Osteoblast (primary cell): ENCODE data around the gene SUN1. TPM values are rescaled to one million over a fixed set of nuclear protein-coding genes. Genes with fewer than 3 reads are reported as not detected.
"Not testable (repeated sequence)": the region's sequence is repeated elsewhere in the genome, so short reads cannot be mapped to it uniquely, and the experiment has no call there.

Source experiments
- DNase-seq: peaks from one replicate; pipeline ENCODE4 v3.0.0; 2011; ENCODE audit warnings: low spot score, mixed read lengths; ENCODE audit not compliant: insufficient read length; ENCODE audit errors: missing footprints
- H2AFZ ChIP-seq: 2 replicates; pipeline ENCODE4 v1.6.0; 2011; ENCODE audit warnings: mild to moderate bottlenecking, low read length
- H3K27ac ChIP-seq: 2 replicates; pipeline ENCODE4 v1.5.1; 2011; ENCODE audit warnings: mild to moderate bottlenecking, low read depth, low read length, moderate library complexity
- H3K27me3 ChIP-seq: 2 replicates; pipeline ENCODE4 v1.6.0; 2012; ENCODE audit warnings: mild to moderate bottlenecking, control low read depth, inconsistent platforms, low read length, moderate library complexity; ENCODE audit not compliant: insufficient read depth
- H3K36me3 ChIP-seq: 2 replicates; pipeline ENCODE4 v1.5.1; 2011; ENCODE audit warnings: mild to moderate bottlenecking, low read length, control low read depth, moderate library complexity; ENCODE audit not compliant: insufficient read depth
- H3K4me1 ChIP-seq: 2 replicates; pipeline ENCODE4 v1.5.1; 2011; ENCODE audit warnings: mild to moderate bottlenecking, low read length, control low read depth, moderate library complexity; ENCODE audit not compliant: insufficient read depth
- H3K4me2 ChIP-seq: 2 replicates; pipeline ENCODE4 v1.6.0; 2011; ENCODE audit warnings: mild to moderate bottlenecking, low read length; ENCODE audit not compliant: insufficient read depth
- H3K4me3 ChIP-seq: fragments of 200-600 bp; sonication (generic); 3 replicates; pipeline ENCODE4 v1.5.1; 2012; ENCODE audit warnings: mild to moderate bottlenecking, low read length, inconsistent platforms; ENCODE audit not compliant: insufficient read depth
- H3K79me2 ChIP-seq: 2 replicates; pipeline ENCODE4 v1.6.0; 2012; ENCODE audit warnings: mild to moderate bottlenecking, low read length, control low read depth, inconsistent platforms; ENCODE audit not compliant: insufficient read depth
- H3K9me3 ChIP-seq: 2 replicates; pipeline ENCODE4 v1.5.1; 2011; ENCODE audit warnings: low read depth, low read length, control low read depth
- H4K20me1 ChIP-seq: 2 replicates; pipeline ENCODE4 v1.6.0; 2012; ENCODE audit warnings: mild to moderate bottlenecking, low read length, control low read depth; ENCODE audit not compliant: insufficient read depth
- CTCF ChIP-seq: IDR thresholded peaks from 2 replicates; pipeline ENCODE4 v1.5.1; 2011; ENCODE audit warnings: mild to moderate bottlenecking, low read depth, low read length, moderate library complexity; ENCODE audit errors: extremely low read depth
- total RNA-seq: library from RNA; depleted of rRNA; stranded (reverse); fragments of >200 nt; gene quantifications from 2 replicates; pipeline ENCODE4 v1.2.3, GENCODE V29; 2012

SUN1 gene
- total RNA-seq, 1 donor, result 126 TPM

GRCh38 chr7:921581-922333 lies 89.5 kb downstream of the SUN1 start:
- Histone ChIP-seq H3K27me3 (no peaks in the 10 kb centered on the region), H3K27ac (no peak overlapping the region), H3K4me2 (no peak overlapping the region), H4K20me1 (no peaks in the 10 kb centered on the region), H3K9me3 (no peaks in the 10 kb centered on the region), H3K79me2 (no peaks in the 10 kb centered on the region), H2AFZ (no peak overlapping the region), H3K4me3 (no peak overlapping the region), H3K36me3 (no peaks in the 10 kb centered on the region), H3K4me1 (peaks cover 4% of the 10 kb centered on the region)
- no peak for DNase-seq
- TF ChIP-seq CTCF, result no peak

GRCh38 chr7:922334-923107 lies 90.2 kb downstream of the SUN1 start:
- Histone ChIP-seq H4K20me1 (no peaks in the 10 kb centered on the region), H3K4me2 (peak overlapping the region; percentile 53), H3K79me2 (no peaks in the 10 kb centered on the region), H3K27me3 (no peaks in the 10 kb centered on the region), H2AFZ (no peak overlapping the region), H3K4me3 (no peak overlapping the region), H3K27ac (no peak overlapping the region), H3K9me3 (no peaks in the 10 kb centered on the region), H3K36me3 (no peaks in the 10 kb centered on the region), H3K4me1 (peaks cover 4% of the 10 kb centered on the region)
- no peak for TF ChIP-seq CTCF
- DNase-seq, result no peak

GRCh38 chr7:923108-924041 lies 91.1 kb downstream of the SUN1 start:
- no peaks in the 10 kb centered on the region for H3K36me3 ChIP-seq
- H3K9me3 ChIP-seq, result no peaks in the 10 kb centered on the region
- H3K4me3 ChIP-seq, result no peak overlapping the region
- no peak overlapping the region for H3K27ac ChIP-seq
- peak overlapping the region; percentile 53 for H3K4me2 ChIP-seq
- no peaks in the 10 kb centered on the region for H4K20me1 ChIP-seq
- H3K27me3 ChIP-seq, result no peaks in the 10 kb centered on the region
- H2AFZ ChIP-seq, result peak overlapping the region; percentile 65
- peak; percentile 95 for DNase-seq
- H3K4me1 ChIP-seq, result peaks cover 6% of the 10 kb centered on the region
- no peak for TF ChIP-seq CTCF
- no peaks in the 10 kb centered on the region for H3K79me2 ChIP-seq

GRCh38 chr7:924042-924441 lies 91.8 kb downstream of the SUN1 start:
- not testable (repeated sequence) for DNase-seq, H2AFZ ChIP-seq, H3K4me1 ChIP-seq, H3K27me3 ChIP-seq, H3K27ac ChIP-seq, H4K20me1 ChIP-seq, H3K4me2 ChIP-seq, H3K4me3 ChIP-seq, H3K79me2 ChIP-seq, H3K9me3 ChIP-seq, H3K36me3 ChIP-seq

Other genes with a start within 250 kb of the SUN1 start
- 19.7 and 22.4 TPM in 2 replicates for gene DNAAF5, start 105.8 kb upstream of the SUN1 start, total RNA-seq
- gene PRKAR1B, start 105.2 kb upstream of the SUN1 start, total RNA-seq, result 5.9 and 6.5 TPM in 2 replicates
- 17.7 and 18.9 TPM in 2 replicates for gene GET4, start 44.1 kb downstream of the SUN1 start, total RNA-seq
- 0.59 and 2.2 TPM in 2 replicates for gene ADAP1, start 122.2 kb downstream of the SUN1 start, total RNA-seq
- 10.9 and 13.0 TPM in 2 replicates for gene COX19, start 143.1 kb downstream of the SUN1 start, total RNA-seq
- not detected in 2 replicates for gene CYP2W1, start 150.7 kb downstream of the SUN1 start, total RNA-seq
- 3.5 and 5.1 TPM in 2 replicates for gene GPR146, start 212.1 kb downstream of the SUN1 start, total RNA-seq